ENCODE results near the gene PCMTD2.
"Not testable (repeated sequence)": the region's sequence is repeated elsewhere in the genome, so short reads cannot be mapped to it uniquely, and the experiment has no call there.

The PCMTD2 gene

GRCh38 chr20:64258071-64258823 lies 2.7 kb downstream of the PCMTD2 start:
- DNase-seq = no peak

DNA sequence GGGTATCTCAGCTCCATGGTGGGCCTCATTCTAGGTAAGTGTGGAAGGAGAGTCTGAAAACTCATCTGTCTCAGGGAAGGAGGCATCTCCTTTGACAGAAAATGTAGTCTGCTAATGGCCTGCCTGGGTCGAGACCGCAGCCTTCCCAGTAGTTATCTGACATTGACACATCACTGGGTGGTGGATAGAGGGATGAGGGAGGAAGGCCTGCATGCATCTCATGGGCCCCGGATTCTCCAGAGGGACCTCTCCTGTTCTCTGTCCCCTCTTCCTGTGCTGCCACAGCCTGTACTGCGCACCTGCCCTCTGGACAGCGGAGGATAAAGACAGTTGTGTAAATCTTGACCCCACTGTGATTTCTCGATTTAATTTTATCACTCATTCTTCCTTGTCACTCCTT lies 4.7 kb downstream of the PCMTD2 start:
- DNase-seq = no peak

DNA sequence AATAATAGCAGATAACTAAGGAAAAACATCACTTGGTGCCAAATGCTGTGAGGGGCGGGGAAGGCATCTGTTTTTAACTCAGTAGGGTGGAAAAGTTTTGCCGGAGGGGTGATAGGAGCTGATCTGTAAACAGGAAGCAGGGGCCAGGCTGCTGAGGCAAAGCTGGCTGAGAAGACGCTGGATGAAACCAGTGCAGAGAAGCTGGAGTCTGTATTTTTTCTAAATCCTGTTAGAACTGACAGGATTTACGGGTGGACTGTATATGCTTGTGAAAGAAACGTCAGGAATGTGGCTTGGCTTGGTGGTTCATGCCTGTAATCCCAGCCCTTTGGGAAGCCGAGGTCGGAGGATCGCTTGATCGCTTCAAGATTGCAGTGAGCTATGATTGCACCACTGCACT lies 5.6 kb downstream of the PCMTD2 start:
- DNase-seq = no peak

GRCh38 chr20:64264091-64264490 lies 8.5 kb downstream of the PCMTD2 start:
- DNase-seq = no peak

- DNase-seq = no peak
These were observed 9.7 kb downstream of the PCMTD2 start for GRCh38 chr20:64265201-64265600.

- DNase-seq = no peak
These were observed 11.4 kb downstream of the PCMTD2 start for GRCh38 chr20:64266988-64267387.

DNA sequence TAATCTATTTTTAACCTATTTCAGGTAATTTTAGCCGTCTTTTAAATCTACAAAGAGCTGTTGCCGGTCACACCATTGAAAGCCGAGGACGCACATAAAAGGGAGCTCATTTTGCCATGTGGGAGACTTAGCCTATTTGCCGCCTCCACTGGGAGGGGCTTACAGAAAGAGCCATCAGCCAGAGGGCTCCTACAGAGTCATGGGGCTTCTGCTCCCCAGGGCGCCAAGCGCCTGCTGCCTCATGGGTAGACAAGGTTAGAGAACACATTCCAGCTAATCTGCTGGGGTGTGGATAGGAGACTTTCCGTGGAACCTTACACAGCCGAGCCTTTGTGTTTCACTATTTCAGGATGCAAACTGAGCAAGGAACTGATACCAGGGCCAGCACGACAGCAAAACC lies 12.6 kb downstream of the PCMTD2 start:
- DNase-seq = no peak

DNA sequence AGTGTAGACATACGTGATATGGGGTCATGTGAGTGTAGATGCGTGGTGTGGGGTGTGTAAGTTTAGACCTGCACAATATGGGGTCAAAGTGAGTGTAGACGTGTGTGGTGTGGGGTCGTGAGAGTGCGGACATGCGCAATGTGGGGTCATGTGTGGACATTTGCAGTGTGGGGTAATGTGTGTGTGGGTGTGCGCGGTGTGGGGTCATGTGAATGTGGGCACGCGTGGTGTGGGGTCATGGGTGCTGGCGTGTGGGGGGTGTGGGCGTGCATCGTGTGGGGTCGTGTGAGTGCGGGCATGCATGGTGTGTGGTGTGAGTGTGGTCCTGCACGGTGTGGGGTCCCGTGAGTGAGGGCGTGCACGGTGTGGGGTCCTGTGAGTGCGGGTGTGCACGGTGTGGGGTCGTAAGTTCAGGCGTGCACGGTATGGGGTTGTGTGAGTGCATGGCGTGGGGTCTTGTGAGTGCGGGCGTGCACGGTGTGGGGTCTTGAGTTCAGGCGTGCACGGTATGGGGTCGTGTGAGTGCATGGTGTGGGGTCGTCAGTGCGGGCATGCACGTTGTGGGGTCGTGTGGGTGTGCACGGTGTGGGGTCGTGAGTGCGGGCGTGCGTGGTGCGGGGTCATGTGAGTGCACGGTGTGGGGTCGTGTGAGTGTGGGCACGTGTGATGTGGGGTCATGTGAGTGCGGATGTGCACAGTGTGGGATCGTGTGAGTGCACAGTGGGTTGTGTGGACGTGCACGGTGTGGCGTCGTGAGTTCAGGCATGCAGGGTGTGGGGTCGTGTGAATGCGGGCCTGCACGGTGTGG lies 14.3 kb downstream of the PCMTD2 start:
- no peak for DNase-seq

DNA sequence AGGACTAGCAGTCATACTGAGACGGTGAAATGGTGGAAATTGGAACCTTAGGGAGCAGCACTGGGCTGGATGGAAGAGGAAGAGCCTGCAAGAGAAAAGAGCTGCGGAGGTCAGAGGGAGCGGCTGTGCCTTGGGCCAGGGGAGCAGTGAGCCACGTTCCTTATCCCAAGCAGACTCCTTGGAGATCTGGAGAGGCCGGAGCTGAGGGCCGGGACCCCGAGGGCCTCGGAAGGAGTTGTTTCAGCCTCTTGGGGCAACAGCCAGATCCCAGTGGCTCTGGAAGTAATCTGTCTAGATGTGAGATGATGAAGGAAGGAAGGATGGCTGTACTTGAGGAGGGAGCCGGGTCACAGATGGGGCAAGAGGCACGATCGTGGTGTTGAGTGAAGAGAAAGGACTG lies 16.1 kb downstream of the PCMTD2 start:
- DNase-seq = no peak

GRCh38 chr20:64273109-64273508 lies 17.6 kb downstream of the PCMTD2 start:
- DNase-seq = no peak

- DNase-seq = no peak
These were observed 21.3 kb downstream of the PCMTD2 start for GRCh38 chr20:64276817-64277216.

DNA sequence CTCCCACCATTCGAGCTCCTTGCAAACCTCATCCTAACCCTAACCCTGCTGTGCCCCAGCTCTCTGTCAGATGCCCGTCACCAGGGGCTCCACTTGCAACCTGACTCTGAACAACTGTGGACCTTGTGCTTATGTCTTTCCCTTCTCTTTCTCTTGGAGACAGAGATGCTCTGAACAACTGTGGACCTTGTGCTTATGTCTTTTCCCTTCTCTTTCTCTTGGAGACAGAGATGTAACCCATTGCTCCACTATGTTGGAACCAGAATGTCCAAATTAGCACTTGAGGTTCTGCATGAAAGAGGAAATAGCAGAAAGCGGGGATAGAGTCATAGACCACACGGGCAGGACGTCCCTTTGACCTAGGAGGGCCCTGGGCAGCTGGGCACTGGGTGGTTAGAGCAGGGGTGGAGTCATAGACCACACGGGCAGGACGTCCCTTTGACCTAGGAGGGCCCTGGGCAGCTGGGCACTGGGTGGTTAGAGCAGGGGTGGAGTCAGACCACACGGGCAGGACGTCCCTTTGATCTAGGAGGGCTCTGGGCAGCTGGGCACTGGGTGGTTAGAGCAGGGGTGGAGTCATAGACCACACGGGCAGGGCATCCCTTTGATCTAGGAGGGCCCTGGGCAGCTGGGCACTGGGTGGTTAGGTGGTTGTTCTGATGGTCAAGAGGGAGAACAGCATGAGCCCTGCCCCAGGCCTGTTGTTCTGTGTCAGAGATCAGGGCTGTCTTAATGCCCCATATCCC lies 22.2 kb downstream of the PCMTD2 start:
- DNase-seq = no peak

DNA sequence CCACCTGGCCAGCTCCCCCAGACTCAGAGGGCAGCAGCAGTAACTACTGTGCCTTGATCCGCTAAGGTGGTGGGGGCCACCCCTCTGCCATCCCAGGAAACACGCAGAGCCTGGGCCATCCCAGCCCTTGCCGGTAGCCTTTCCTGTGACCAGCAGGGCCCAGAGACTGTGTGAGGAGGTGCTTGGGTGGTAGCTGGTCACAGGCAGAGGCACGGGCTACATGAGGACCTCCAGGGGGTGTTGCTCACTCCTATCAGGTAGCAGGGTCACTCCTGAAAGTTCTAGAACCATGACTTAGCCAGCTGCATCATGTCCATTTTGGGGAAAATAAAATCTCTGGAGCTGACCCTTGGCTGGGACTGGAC lies 22.8 kb downstream of the PCMTD2 start:
- DNase-seq = no peak

DNA sequence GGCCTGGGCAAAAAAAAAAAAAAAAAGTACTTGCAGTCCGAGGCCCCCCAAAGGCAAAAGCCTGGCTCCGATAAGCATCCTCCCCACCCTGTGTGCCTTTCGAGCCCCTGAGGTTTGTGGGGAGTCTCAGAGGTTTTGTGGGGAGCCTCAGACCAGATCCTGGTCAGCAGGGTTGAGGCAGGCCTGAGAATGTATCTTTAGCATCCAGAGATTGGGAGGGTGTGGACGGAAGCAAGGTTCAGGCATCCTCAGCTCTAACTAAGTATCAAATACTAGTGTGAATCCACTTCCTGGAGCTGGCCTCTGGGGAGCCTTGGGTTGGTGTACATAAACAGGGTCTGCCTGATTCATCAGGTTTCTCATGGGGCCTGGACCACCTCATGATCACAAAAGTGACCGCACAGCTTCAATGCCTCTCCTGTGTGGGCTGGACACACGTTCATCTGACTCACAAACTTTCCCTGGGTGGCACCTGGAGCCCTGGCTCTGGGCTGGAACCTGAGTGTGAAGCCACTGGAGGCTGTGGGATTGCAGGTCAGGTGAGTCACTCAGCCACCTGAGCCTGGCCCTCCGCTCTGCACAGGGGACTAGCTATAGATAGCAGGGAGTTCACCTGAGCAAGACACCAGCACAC lies 24.4 kb downstream of the PCMTD2 start:
- DNase-seq = no peak

DNA sequence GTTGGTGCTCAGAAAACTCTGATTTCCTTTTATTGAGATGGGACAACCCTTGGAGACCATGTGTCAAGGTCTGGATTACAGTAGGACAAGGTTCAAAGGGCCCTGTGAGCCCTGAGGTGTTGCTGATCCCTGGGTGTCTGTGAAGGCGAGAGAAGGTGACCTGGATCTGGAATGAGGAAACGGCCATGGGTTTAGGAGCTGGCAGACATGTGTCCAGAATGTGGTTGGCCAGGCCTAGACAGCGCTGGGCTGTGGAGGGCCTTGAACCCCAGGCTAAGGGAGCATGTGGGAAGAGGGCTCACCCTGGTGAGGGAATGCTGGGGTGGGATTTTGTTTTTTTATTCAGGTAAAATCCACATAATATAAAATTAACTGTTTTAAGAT lies 24.9 kb downstream of the PCMTD2 start:
- no peak for DNase-seq

DNA sequence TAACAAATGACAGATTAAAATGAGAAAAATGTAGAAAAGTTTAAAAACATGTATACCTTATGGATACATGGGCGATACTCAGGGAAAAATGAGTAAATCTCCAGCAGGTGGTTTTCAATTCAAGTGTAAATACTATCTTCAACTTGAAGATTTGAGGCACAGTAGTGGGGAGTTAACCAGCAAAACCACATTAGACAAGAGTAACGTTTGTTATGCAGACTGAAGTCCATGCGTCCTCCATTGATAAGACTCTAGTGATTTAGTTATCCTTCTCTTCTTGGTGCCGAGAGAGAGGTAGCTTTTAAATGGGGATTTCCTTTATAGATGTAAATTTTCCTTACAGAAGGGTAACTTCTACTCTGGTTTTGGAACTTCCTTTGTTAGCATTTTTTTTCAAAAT lies 28.1 kb downstream of the PCMTD2 start:
- no peak for DNase-seq

GRCh38 chr20:64285579-64286446 lies 30.3 kb downstream of the PCMTD2 start:
- peak; percentile 78 for DNase-seq

GRCh38 chr20:64286447-64287263 lies 31.1 kb downstream of the PCMTD2 start:
- peak; percentile 25 for DNase-seq

DNA sequence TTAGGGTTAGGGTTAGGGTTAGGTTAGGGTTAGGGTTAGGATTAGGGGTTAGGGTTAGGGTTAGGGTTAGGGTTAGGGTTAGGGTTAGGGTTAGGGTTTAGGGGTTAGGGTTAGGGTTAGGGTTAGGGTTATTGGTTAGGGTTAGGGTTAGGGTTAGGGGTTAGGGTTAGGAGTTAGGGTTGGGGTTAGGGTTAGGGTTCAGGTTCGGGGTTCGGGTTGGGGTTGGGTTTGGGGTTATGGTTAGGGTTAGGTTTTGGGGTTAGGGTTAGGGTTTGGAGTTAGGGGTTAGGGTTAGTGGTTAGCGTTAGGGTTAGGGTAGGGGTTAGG lies 31.7 kb downstream of the PCMTD2 start:
- DNase-seq = not testable (repeated sequence)

DNA sequence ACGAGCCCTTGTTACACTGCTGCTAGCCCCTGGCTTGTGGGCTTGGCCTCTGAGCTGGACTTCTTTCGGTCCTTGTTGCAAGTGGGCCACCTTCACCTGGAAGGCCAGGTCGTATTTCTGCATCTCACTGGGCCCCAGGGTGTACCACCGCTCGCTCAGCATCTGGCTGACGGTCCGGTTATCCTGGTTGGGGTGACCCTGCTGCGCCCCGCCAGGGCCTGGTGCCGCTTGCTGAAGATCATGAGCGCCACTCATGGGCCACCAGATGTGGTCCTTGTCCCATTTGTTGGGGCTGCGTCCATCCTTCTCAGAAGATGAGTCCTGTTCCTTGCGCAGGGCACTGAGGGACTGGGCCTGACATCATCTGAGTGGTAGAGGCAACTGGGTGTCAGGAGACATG lies 36.6 kb downstream of the PCMTD2 start:
- DNase-seq = not testable (repeated sequence)

DNA sequence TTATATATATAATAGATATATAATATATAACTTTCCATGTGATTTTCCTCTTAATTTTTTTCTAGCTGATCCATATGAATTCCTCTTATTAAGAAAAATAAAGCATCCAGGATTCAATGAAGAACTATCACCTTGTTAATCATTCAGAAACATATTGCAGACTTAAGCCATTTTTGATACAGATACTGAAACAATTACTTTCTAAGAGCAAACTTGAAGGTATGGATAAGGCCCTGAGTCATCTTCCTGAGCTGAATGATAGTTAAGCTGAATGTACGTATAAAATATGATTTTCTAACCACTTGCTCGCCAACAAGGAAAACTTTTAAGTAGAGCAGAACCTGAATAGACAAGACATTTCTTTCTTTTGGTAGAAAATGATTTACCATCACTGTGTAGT lies 47.5 kb downstream of the PCMTD2 start:
- DNase-seq = not testable (repeated sequence)

- DNase-seq = not testable (repeated sequence)
These were observed 58.2 kb downstream of the PCMTD2 start for GRCh38 chr20:64313761-64314160.

Data from activated T-cell treated with anti-CD3 and anti-CD28 coated beads, Interleukin-2, amount 50 U/mL, for 1 hour (primary cell).